ENCODE results near the gene RNFT2.
"Not testable (repeated sequence)": the region's sequence is repeated elsewhere in the genome, so short reads cannot be mapped to it uniquely, and the experiment has no call there.

The RNFT2 gene

GRCh38 chr12:116710370-116711150 is 27.6 kb upstream of the RNFT2 start:
- no peak for DNase-seq

GRCh38 chr12:116712458-116713303 is 25.4 kb upstream of the RNFT2 start:
- DNase-seq: no peak

- DNase-seq: no peak
Measured at GRCh38 chr12:116713527-116713926, 24.6 kb upstream of the RNFT2 start.

GRCh38 chr12:116714175-116714574 is 23.9 kb upstream of the RNFT2 start:
- no peak for DNase-seq

GRCh38 chr12:116717466-116718437 is 20.4 kb upstream of the RNFT2 start:
- DNase-seq: no peak

- DNase-seq: no peak
Measured at GRCh38 chr12:116718655-116719454, 19.3 kb upstream of the RNFT2 start.

GRCh38 chr12:116719731-116720528 is 18.2 kb upstream of the RNFT2 start:
- no peak for DNase-seq

GRCh38 chr12:116722245-116722644 is 15.9 kb upstream of the RNFT2 start:
- no peak for DNase-seq

- no peak for DNase-seq
Measured at GRCh38 chr12:116726694-116727093, 11.4 kb upstream of the RNFT2 start.

- no peak for DNase-seq
Measured at GRCh38 chr12:116727261-116727660, 10.9 kb upstream of the RNFT2 start.

- no peak for DNase-seq
Measured at GRCh38 chr12:116727891-116728290, 10.2 kb upstream of the RNFT2 start.

- no peak for DNase-seq
Measured at GRCh38 chr12:116731801-116732200, 6.3 kb upstream of the RNFT2 start.

- no peak for DNase-seq
Measured at GRCh38 chr12:116734156-116734768, 3.9 kb upstream of the RNFT2 start.

GRCh38 chr12:116735084-116735483 is 3.0 kb upstream of the RNFT2 start:
- no peak for DNase-seq

GRCh38 chr12:116735951-116736599 is 2.0 kb upstream of the RNFT2 start:
- DNase-seq: no peak

GRCh38 chr12:116736962-116737773 is 947 bp upstream of the RNFT2 start:
- DNase-seq: no peak

GRCh38 chr12:116739381-116739887 is 1.3 kb downstream of the RNFT2 start:
- no peak for DNase-seq

- not testable (repeated sequence) for DNase-seq
Measured at GRCh38 chr12:116742787-116743186, 4.7 kb downstream of the RNFT2 start.

GRCh38 chr12:116744766-116745165 is 6.7 kb downstream of the RNFT2 start:
- DNase-seq: no peak
